ENCODE results near the gene ATG12. TPM values are rescaled to one million over a fixed set of nuclear protein-coding genes. Genes with fewer than 3 reads are reported as not detected.
"Not testable (repeated sequence)": the region's sequence is repeated elsewhere in the genome, so short reads cannot be mapped to it uniquely, and the experiment has no call there.

The ATG12 gene
- polyA plus RNA-seq, 5 donors, result 56.6 to 90.3 (median 82.1) TPM

DNA sequence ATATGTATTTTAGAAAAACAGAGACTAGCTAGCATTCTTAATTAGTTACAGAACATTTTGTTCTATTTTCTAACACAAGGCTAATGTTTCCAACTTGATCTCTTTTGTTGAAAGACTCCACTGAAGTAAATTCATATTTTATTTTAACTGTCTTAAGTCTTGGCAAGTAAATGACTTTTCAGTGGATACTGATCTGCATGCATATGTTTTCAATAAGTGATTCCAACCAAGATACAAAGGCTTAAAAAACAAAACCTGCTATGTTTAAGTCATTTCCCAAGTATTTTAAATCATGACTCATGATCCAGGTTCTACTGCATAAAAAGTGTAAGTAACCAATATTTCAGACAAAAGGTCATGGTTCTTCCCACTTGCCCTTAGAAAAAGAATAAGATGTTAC, 30.6 kb downstream of the ATG12 start:
- no peak for DNase-seq

DNA sequence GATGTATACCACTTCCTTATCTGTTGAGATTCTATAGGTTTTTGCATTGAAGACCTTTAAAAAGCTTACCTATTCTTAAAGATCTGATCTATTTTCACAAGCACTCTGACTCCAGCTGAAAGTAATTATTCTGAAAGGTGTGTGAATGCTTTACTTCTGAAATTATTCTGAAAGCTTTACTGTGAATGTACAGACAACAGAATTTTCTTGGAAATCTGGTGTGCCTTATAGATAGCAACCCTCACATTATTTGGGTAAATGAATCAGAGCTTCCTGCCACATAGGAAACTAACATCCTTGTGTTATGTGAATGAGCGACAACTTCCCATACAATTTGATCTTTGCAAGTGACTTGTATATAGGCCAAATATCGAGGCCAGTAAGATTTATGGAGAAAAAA, 31.4 kb downstream of the ATG12 start:
- DNase-seq, result no peak

DNA sequence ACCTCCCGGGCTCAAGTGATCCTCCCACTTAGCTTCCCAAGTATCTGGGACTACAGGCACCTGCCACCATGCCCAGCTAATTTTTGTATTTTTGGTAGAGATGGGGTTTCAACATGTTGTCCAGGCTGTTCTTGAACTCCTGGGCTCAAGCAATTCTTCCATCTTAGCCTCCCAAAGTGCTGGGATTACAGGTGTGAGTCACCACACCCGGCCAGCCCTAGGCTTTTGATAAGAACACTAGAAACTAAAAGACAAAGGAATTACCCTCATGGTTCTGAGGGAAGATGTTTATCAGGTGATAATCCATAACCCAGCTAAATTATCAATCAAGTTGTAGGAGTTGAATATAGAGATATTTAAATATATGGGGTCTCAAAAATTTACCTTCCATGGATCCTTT, 33.3 kb downstream of the ATG12 start:
- not testable (repeated sequence) for DNase-seq

DNA sequence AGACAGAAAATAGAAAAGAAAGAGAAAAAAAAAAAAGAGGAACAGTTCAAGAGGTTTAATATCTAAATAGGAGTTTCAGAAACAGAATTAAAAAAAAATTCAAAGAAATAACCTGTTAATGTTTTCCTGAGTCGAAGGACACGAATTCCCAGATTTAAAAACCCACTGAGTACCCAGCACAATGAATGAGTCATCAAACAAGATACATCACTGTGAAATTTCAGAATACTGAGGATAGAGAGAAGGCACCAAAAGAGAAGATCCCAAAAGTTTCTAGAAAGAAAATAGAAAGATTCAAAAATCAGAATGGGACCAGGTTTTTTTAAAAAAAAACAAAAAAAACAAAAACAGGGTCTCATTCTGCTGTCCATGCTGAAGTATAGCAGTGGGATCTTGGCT, 33.7 kb downstream of the ATG12 start:
- no peak for DNase-seq

DNA sequence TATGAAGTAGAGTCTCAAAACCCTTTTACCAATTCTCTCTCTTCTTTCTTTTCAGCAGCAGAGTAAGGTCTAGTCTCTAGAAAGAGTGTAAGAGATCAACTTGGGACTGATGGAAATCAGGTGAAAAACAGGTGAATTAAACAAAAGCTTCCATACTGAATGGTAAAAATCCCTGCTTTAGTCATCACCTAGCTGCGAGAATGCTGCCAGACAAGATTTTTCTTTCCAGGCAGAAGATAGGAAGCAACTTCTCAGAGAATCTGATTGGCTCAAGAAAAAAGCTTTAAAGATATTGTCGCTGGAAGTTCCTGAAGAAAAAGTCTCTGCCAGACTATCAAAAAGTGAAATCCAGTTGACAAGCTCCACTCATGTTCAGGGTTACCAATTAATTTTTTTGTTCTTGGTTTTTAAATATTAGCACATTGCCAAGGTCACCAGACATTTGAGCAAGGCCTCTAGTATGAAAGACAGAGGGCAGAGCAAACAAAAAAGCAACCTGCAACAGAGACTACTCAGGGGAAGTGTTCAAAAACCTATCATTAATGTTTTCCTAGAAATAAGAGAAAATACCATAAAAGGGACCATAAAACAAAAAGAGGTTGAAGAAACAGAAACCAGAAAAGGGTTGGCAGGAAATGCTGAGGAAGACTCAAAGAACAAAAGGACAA, 34.2 kb downstream of the ATG12 start:
- no peak for DNase-seq

DNA sequence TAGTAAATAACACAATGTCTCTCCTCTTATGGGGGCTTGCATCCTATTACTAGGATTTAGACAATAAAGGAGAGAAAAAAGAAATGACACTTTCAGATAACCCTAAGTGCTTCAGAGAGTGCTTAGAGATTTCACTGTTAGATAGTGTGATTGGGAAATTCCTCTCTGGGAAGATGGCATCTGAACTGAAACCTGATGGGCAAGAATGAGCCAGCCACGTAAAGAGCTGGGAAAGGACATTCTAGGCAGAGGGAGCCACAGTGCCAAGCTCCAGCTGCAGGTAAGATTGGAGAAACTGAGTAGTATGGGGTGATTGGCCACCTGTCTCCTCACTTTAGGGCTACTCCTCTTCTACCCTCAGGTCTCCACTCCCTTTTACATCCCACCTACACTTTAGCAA, 39.4 kb downstream of the ATG12 start:
- no peak for DNase-seq

DNA sequence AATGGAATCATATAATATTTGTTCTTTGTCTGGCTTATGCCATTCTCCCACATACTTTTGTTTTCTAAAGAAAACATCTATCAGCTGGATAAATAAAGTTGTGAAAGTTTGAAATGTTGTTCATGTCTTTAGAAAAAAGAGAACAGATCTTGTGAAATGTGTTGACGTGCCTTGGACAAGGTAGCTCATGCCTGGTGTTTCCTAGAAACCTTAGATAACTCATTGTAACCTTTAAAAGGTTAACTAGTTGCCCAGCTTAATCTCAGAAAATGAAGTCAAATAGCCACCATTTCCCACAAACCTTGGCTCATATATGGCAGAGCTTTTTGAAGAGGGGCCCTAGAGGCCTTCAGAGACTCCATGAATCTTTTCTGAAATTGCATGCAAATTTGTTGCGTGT, 40.2 kb downstream of the ATG12 start:
- DNase-seq, result no peak

DNA sequence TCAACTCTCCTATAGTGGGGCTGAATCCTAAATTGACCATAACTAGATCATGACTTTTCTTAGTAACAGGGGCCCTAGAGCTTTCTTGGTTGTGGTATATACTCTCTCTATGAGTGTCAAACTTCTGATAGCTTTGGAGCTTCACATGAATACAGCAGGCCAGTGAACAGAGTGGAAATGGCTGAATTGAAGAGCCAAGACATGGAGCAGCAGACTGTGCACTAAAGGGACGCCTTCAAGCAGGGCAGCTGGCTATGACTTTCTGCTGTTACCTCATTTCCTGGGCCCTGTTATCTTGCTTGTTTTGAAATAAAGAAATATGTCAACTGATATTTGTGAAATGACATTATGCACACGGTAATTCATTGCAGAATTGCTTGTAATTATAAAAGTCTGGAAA, 41.3 kb downstream of the ATG12 start:
- DNase-seq, result no peak

DNA sequence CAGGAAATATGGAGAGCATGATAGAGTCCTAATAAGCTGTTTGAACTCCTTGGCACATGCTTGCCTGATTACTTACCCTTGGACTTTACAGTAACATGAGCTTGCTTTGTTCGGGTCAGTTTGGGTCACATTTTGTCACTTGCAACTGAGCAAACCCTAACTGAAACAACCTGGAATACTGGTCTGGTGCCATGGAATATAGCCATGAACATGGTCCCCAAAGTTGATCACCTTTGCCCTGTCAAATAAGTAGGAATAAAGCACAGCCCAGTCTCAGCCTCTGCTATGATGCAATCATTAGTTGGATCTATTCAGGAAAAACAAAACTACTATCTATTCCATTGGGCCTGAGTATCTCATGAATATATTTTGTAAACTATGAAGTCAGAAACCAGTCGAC, 43.1 kb downstream of the ATG12 start:
- DNase-seq, result no peak

DNA sequence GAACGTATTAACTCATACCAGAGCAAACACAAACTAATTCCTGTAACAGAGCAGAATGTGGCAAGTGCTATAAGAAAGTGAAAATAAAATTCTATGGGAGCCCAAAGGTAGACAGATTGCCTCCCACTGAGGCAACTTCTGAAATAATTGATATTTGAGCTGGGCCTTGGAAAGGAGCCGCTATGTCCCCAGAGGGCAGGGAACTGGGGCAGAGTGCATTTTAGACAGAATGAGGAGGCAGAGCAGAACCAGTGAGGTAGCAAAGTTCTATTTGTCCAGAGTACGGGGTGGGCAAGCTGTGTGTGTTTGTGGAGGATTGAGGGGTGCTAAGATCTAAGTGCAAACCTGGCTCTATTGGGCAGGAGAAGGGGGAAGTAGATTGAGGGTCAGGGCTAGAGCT, 44.7 kb downstream of the ATG12 start:
- DNase-seq, result no peak

DNA sequence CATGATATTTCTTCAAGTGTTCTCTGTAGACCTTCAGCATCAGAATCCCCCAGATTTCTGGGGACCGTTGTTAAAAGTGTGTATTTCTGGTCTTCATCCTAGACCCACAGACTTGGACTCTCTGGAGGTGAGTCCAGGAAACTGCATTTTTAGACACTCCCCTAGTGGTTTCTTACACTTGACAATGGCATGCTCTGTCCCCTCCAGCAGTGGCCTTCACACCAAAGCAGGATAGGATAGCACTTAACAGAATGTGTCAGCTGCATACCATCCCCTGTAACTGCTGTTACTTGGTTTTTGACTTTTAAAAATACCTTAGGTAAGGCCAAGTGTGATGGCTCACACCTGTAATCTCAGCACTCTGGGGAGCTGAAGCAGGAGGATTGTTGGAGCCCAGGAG, 45.7 kb downstream of the ATG12 start:
- no peak for DNase-seq

DNA sequence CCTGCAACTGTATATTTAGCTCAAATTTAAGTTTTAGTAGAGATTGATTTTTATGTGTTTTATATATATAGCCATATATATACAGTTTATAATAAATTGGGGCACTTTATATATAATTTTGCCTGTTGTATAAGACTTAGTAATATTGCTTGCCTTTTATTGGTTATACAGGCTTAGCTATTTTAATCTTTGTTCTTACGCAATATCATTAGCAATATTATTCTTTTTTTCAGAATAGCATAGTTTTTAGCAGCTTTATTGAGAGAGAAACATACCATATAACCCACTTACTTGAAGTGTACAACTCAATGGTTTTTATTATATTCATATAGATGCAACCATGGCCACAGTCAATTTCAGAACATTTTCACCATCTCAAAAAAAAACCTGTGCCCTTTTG, 52.9 kb downstream of the ATG12 start:
- DNase-seq, result no peak

DNA sequence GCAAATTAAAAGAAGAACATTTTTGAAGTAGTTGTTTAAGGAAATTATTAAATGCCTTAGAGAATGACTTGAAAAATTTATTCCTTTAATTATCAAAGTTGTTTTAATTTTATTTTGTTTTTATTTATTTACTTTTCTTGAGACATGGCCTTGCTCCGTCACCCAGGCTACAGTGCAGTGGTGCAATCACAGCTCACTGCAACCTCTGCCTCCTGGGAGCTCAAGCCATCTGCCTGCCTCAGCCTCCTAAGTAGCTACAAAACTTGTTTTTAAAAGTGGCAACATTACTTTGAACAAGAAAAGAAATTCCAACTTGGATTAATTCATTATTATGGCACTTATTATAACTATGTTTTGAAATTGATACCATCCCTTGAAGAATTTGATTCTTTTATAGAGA, 53.9 kb downstream of the ATG12 start:
- DNase-seq, result no peak

DNA sequence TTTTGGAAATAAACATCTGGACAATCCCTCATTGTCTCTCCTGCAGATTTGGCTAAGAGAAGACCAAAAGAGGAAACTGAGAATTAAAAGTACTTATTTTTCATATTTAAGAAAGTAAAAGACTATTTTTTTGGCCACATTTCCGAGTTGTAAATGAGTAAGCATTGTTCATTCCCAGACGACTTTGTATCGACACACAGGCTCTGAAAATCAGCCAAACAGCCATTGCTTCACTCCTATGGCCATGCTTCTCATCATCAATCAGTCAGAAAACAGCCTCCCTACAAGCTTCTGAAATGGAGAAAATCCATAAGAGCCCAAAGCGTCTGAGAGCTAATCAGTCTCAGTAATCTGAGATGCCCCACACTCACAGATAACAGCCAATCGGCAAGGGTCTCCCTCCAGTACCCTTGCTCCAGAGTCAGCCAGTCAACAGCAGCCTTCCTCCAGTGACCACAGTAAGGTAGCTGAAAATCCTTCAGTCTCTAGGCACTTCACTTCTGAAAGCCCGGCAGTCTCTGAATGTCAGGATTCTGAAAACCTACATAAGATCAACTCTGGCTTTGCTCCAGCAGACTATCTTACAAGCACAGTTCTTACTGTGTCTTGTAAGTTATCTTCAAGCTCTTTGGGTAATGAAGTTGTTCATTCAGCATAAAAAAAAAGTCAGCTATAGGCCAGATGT, 55.8 kb downstream of the ATG12 start:
- no peak for DNase-seq

DNA sequence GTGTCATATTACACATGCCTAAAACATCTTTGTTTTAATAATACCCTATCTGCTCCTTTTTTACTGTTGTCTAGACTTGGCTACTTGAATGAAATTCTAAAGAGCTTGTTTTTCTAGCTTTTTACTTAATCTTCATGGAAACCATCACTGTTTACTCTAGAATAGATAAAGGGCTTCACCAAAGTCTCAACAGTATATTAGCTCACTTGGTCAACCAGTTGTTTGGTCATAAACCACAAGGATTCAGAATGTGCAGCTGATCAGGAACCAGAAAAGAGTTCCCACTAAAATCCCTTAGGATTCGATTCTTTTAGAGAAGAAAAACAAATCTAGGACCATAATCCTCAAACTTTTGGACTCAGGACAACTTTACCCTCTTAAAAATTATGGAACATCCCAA, 62.9 kb downstream of the ATG12 start:
- DNase-seq, result no peak

Other genes starting within 250 kb of the ATG12 start
- gene TICAM2, start 239.1 kb downstream of the ATG12 start, polyA plus RNA-seq (ENCODE audit: insufficient read depth in 1 of 5, insufficient read length in 5 of 5, low replicate concordance in 1 of 5), result 1 to 10 TPM; 2.8 to 6.9 (median 6.5) TPM
- gene TMED7, start 215.5 kb downstream of the ATG12 start, polyA plus RNA-seq (ENCODE audit: insufficient read depth in 1 of 5, insufficient read length in 5 of 5, low replicate concordance in 1 of 5), result 10 to 100 TPM; 64.0 to 89.6 (median 78.7) TPM
- 10 to 100 TPM; 54.7 to 90.6 (median 60.7) TPM for gene CDO1, start 24.9 kb downstream of the ATG12 start, polyA plus RNA-seq (ENCODE audit: insufficient read depth in 1 of 5, insufficient read length in 5 of 5, low replicate concordance in 1 of 5)
- gene AP3S1, start 370 bp upstream of the ATG12 start, polyA plus RNA-seq (ENCODE audit: insufficient read depth in 1 of 5, insufficient read length in 5 of 5, low replicate concordance in 1 of 5), result 100 to 1,000 TPM; 124 to 193 (median 146) TPM
- 1 to 10 TPM; 1.1 to 1.7 (median 1.2) TPM for gene LVRN, start 120.9 kb upstream of the ATG12 start, polyA plus RNA-seq (ENCODE audit: insufficient read depth in 1 of 5, insufficient read length in 5 of 5, low replicate concordance in 1 of 5)
- gene ARL14EPL, start 190.9 kb upstream of the ATG12 start, polyA plus RNA-seq (ENCODE audit: insufficient read depth in 1 of 5, insufficient read length in 5 of 5, low replicate concordance in 1 of 5), result not detected
- 10 to 100 TPM; 39.7 to 54.8 (median 51.3) TPM for gene COMMD10, start 243.5 kb upstream of the ATG12 start, polyA plus RNA-seq (ENCODE audit: insufficient read depth in 1 of 5, insufficient read length in 5 of 5, low replicate concordance in 1 of 5)